HCT116 (cell line): ENCODE results near the gene AP1S1. TPM values are rescaled to one million over a fixed set of nuclear protein-coding genes. Genes with fewer than 3 reads are reported as not detected.

Source experiments
- ATAC-seq: fragments of 200-7000 bp; cut with Tn5 transposase; 2 replicates; pipeline ENCODE4 v1.9.1; 2020; ENCODE audit warnings: mild to moderate bottlenecking, moderate library complexity
- BruUV-seq: library from RNA; stranded (reverse); fragments of 400-500 nt; replicated peaks from 2 replicates; lab custom pipeline; 2021; lab: Mats Ljungman, UMichigan
- CTCF ChIA-PET: fragments of 300-600 bp; sonication (Branson Sonifier 250); formaldehyde crosslinking; loops from one replicate; lab custom pipeline; 2021; ENCODE audit warnings: antibody characterized with exemption; lab: Charles Lee
- POLR2A ChIA-PET: fragments of 300-600, 350-600 bp; sonication (Branson Sonifier 250); formaldehyde crosslinking; loops from one replicate; lab custom pipeline; 2021; ENCODE audit warnings: antibody characterized with exemption; lab: Charles Lee
- RAD21 ChIA-PET, 2 experiments: fragments of 300-600 bp; sonication (Branson Sonifier 250); formaldehyde crosslinking; loops; one replicate each; lab custom pipeline; 2023; ENCODE audit warnings: low total read pairs in 2 of 2; ENCODE audit not compliant: uncharacterized antibody in 2 of 2, unreplicated experiment in 2 of 2, low non-redundant PET in 1 of 2; lab: Charles Lee
- DNase-seq: peaks from one replicate; pipeline ENCODE4 v3.0.0-alpha.2; 2010; ENCODE audit warnings: low read depth, low spot score
- H2AFZ ChIP-seq: fragments of 200-600 bp; shearing (Covaris generic), sonication (generic); 2 replicates; pipeline ENCODE4 v1.6.1; 2017; ENCODE audit warnings: low read depth, mixed run types, mixed read lengths, antibody characterized with exemption, low read length; ENCODE audit not compliant: poor library complexity, severe bottlenecking
- H3K27ac ChIP-seq: 2 replicates; pipeline ENCODE4 v1.5.1; 2012; ENCODE audit warnings: low read depth, low read length
- H3K27me3 ChIP-seq: fragments of 200-600 bp; sonication (generic); 2 replicates; pipeline ENCODE4 v1.6.1; 2016; ENCODE audit warnings: mixed run types, low read length, mixed read lengths; ENCODE audit not compliant: insufficient read depth
- H3K36me3 ChIP-seq, 2 experiments: fragments of 200-500 bp in 1 of 2; fragments of 200-600 bp in 1 of 2; sonication (Bioruptor generic) in 1 of 2; sonication (generic) in 1 of 2; 2 replicates each; pipeline versions ENCODE4 v1.5.1 to v1.6.1; 2014 to 2016; ENCODE audit warnings: low read length in 2 of 2, inconsistent platforms in 1 of 2, mixed read lengths in 1 of 2, mixed run types in 1 of 2; ENCODE audit not compliant: insufficient read depth in 2 of 2, control insufficient read depth in 1 of 2
- H3K4me1 ChIP-seq, 2 experiments: fragments of 200-600 bp in 1 of 2; sonication (generic) in 1 of 2; 2 replicates each; pipeline versions ENCODE4 v1.5.1 to v1.6.1; 2012 to 2017; ENCODE audit warnings: low read length in 2 of 2, inconsistent platforms in 1 of 2, mild to moderate bottlenecking in 1 of 2, mixed read lengths in 1 of 2, mixed run types in 1 of 2, moderate library complexity in 1 of 2; ENCODE audit not compliant: insufficient read depth in 2 of 2, control insufficient read depth in 1 of 2
- H3K4me2 ChIP-seq: fragments of 200-600 bp; sonication (generic); 2 replicates; pipeline ENCODE4 v1.6.1; 2017; ENCODE audit warnings: mixed run types, low read length, mixed read lengths
- H3K4me3 ChIP-seq, 2 experiments: fragments of 200-600 bp in 1 of 2; sonication (generic) in 1 of 2; replicated peaks in 1 of 2; 2 replicates each; pipeline ENCODE4 v1.5.1; 2011 to 2016; ENCODE audit warnings: low read length in 2 of 2, control low read depth in 1 of 2, low read depth in 1 of 2, mild to moderate bottlenecking in 1 of 2, mixed read lengths in 1 of 2, mixed run types in 1 of 2
- H3K79me2 ChIP-seq: fragments of 200-600 bp; sonication (generic); 2 replicates; pipeline ENCODE4 v1.6.1; 2017; ENCODE audit warnings: mild to moderate bottlenecking, mixed run types, low read length, moderate library complexity, mixed read lengths; ENCODE audit not compliant: insufficient read depth
- H3K9ac ChIP-seq: fragments of 200-600 bp; sonication (generic); 2 replicates; pipeline ENCODE4 v1.6.1; 2016; ENCODE audit warnings: low read length, mixed read lengths
- H3K9me2 ChIP-seq: fragments of 200-600 bp; sonication (generic), shearing (Covaris generic); 2 replicates; pipeline ENCODE4 v1.6.1; 2017; ENCODE audit warnings: mixed run types, mild to moderate bottlenecking, moderate library complexity; ENCODE audit not compliant: insufficient read depth
- H3K9me3 ChIP-seq, 2 experiments: fragments of 200-500 bp in 1 of 2; fragments of 200-600 bp in 1 of 2; sonication (Bioruptor generic) in 1 of 2; sonication (generic) in 1 of 2; 2 replicates each; pipeline ENCODE4 v1.6.1; 2014 to 2017; ENCODE audit warnings: low read length in 2 of 2, mixed read lengths in 2 of 2, inconsistent platforms in 1 of 2, low read depth in 1 of 2, mild to moderate bottlenecking in 1 of 2, mixed run types in 1 of 2, moderate library complexity in 1 of 2; ENCODE audit not compliant: control insufficient read depth in 1 of 2, insufficient read depth in 1 of 2
- H4K20me1 ChIP-seq: fragments of 200-600 bp; sonication (generic), shearing (Covaris generic); 2 replicates; pipeline ENCODE4 v1.6.1; 2017; ENCODE audit warnings: mixed run types, mild to moderate bottlenecking, moderate library complexity; ENCODE audit not compliant: insufficient read depth
- CTCF ChIP-seq, 3 experiments: fragments of 200-600 bp in 1 of 3; sonication (generic) in 1 of 3; IDR thresholded peaks in 2 of 3; conservative IDR thresholded peaks in 1 of 3; 2 replicates each; pipeline ENCODE4 v1.5.1; 2012 to 2017; ENCODE audit warnings: low read depth in 2 of 3, low read length in 2 of 3, antibody characterized with exemption in 1 of 3, borderline replicate concordance in 1 of 3, control low read depth in 1 of 3, mild to moderate bottlenecking in 1 of 3, mixed read lengths in 1 of 3, mixed run types in 1 of 3, moderate library complexity in 1 of 3; ENCODE audit not compliant: insufficient read depth in 1 of 3
- EGR1 ChIP-seq: IDR thresholded peaks from 2 replicates; pipeline ENCODE4 v1.6.1; 2012; ENCODE audit warnings: low read depth
- FOSL1 ChIP-seq: IDR thresholded peaks from 2 replicates; pipeline ENCODE4 v1.6.1; 2012; ENCODE audit warnings: low read depth
- JUND ChIP-seq: IDR thresholded peaks from 2 replicates; pipeline ENCODE4 v1.6.1; 2012
- MAX ChIP-seq: IDR thresholded peaks from 2 replicates; pipeline ENCODE4 v1.6.1; 2012
- POLR2A ChIP-seq: IDR thresholded peaks from 2 replicates; pipeline ENCODE4 v1.7.0; 2011; ENCODE audit warnings: borderline replicate concordance; ENCODE audit not compliant: insufficient read depth, insufficient read length; ENCODE audit errors: extremely low read depth
- POLR2AphosphoS5 ChIP-seq: IDR thresholded peaks from 2 replicates; pipeline ENCODE4 v1.6.1; 2011; ENCODE audit warnings: mild to moderate bottlenecking, low read depth, low read length, moderate library complexity
- RAD21 ChIP-seq: IDR thresholded peaks from 2 replicates; pipeline ENCODE4 v1.6.1; 2012; ENCODE audit warnings: low read depth, mild to moderate bottlenecking
- REST ChIP-seq: IDR thresholded peaks from 2 replicates; pipeline ENCODE4 v1.6.1; 2012; ENCODE audit warnings: low read depth
- SIN3A ChIP-seq: IDR thresholded peaks from 2 replicates; pipeline ENCODE4 v1.6.1; 2012; ENCODE audit warnings: low read depth
- SRF ChIP-seq: IDR thresholded peaks from 2 replicates; pipeline ENCODE4 v1.6.1; 2012; ENCODE audit warnings: low read depth
- YY1 ChIP-seq: IDR thresholded peaks from 2 replicates; pipeline ENCODE4 v1.6.1; 2011; ENCODE audit warnings: low read length, low read depth, moderate library complexity, mild to moderate bottlenecking; ENCODE audit not compliant: insufficient replicate concordance; ENCODE audit errors: extremely low read depth
- ZFX ChIP-seq: fragments of 450-650 bp; IDR thresholded peaks from 2 replicates; pipeline ENCODE4 v1.6.1; 2017
- intact Hi-C: fragments of 100-400 bp; cut with micrococcal nuclease; formaldehyde crosslinking; loops from 2 replicates; pipeline ENCODE4 v1.10.0; 2022
- total RNA-seq: library from RNA; stranded (reverse); gene quantifications from one replicate; pipeline ENCODE4 v1.2.1, GENCODE V29; 2021; ENCODE audit not compliant: unreplicated experiment

Gene AP1S1
- total RNA-seq, 1 experiment from 2014 or later, result 130 TPM

- Histone ChIP-seq H3K79me2 (peaks cover 33% of the 10 kb centered on the region), H2AFZ (no peak overlapping the region), H3K4me2 (peak overlapping the region; percentile 85), H3K4me1 (peaks cover 59 to 97% of the 10 kb centered on the region in 2 experiments), H3K9ac (peak overlapping the region; percentile 79), H3K9me2 (no peaks in the 10 kb centered on the region), H3K27me3 (no peaks in the 10 kb centered on the region), H3K4me3 (no peak overlapping the region), H3K36me3 (peaks cover 6 to 32% of the 10 kb centered on the region in 2 experiments; a peak in 3 of 4 replicates), H3K27ac (peak overlapping the region; percentile 97), H3K9me3 (no peaks in the 10 kb centered on the region), H4K20me1 (no peaks in the 10 kb centered on the region)
- no peak for DNase-seq
- POLR2A ChIA-PET, result interaction anchor here (0.6 to 2.4 kb wide), 3 partner anchors 12 to 286 kb away, joined by 3 to 14 read pairs (median 5); partner anchors contain the start of gene SRRT
- ATAC-seq, result no peak
- TF ChIP-seq SIN3A (no peak), RAD21 (no peak), ZFX (no peak), MAX (no peak), EGR1 (no peak)
- RAD21 ChIA-PET, result no interaction called here
- no TSS peak for BruUV-seq
- CTCF ChIA-PET, result interaction anchor here (1.2 to 1.7 kb wide), 2 partner anchors 17 to 122 kb away, joined by 3 to 6 read pairs; no protein-coding TSS in a partner anchor
- intact Hi-C loops, result no loop called here
These were observed 6.6 kb downstream of the AP1S1 start for GRCh38 chr7:101160910-101161309.

GRCh38 chr7:101161692-101162471 lies 7.6 kb downstream of the AP1S1 start:
- H3K4me2 ChIP-seq, result peak overlapping the region; percentile 85
- CTCF ChIA-PET, result interaction anchor here (1.0 to 2.3 kb wide), 6 partner anchors 12 to 121 kb away, joined by 3 to 12 read pairs (median 5); no protein-coding TSS in a partner anchor
- BruUV-seq, result TSS peak; percentile 18
- intact Hi-C loops, result no loop called here
- peaks cover 6 to 24% of the 10 kb centered on the region in 2 experiments; a peak in 3 of 4 replicates for H3K36me3 ChIP-seq
- H3K79me2 ChIP-seq, result peaks cover 23% of the 10 kb centered on the region; the same call in 1 of the 2 replicates
- RAD21 ChIA-PET, result interaction anchor here in 1 of 2 experiments (0.6 to 1.4 kb wide), 2 partner anchors 9 to 18 kb away, joined by 3 read pairs; no protein-coding TSS in a partner anchor
- no peaks in the 10 kb centered on the region for H3K27me3 ChIP-seq
- peak overlapping the region; percentile 79 for H3K9ac ChIP-seq
- H3K4me1 ChIP-seq, result peaks cover 54 to 97% of the 10 kb centered on the region in 2 experiments
- peak overlapping the region; percentile 51 to 73 for H3K4me3 ChIP-seq
- H2AFZ ChIP-seq, result no peak overlapping the region
- TF ChIP-seq MAX (no peak), ZFX (no peak), YY1 (no peak), REST (no peak), SRF (no peak), FOSL1 (no peak), JUND (no peak), CTCF (IDR thresholded peaks at IDR 0.05 in 2 of 3, conservative IDR thresholded peaks at IDR 0.05 in 1 of 3; ENCODE audit: borderline replicate concordance in 1 of 3, insufficient read depth in 1 of 3, low read depth in 2 of 3, low read length in 2 of 3) (no peak), POLR2A (no peak), POLR2AphosphoS5 (no peak)
- POLR2A ChIA-PET, result interaction anchor here (0.6 to 2.4 kb wide), 9 partner anchors 12 to 287 kb away, joined by 3 to 15 read pairs (median 4); partner anchors contain the start of genes SERPINE1 and SRRT
- no peaks in the 10 kb centered on the region for H3K9me3 ChIP-seq
- H4K20me1 ChIP-seq, result no peaks in the 10 kb centered on the region
- no peaks in the 10 kb centered on the region for H3K9me2 ChIP-seq
- no peak for ATAC-seq
- peak overlapping the region; percentile 97 for H3K27ac ChIP-seq
- DNase-seq, result no peak
